ENCODE measurements around the gene CCDC8.
"Not testable (repeated sequence)": the region's sequence is repeated elsewhere in the genome, so short reads cannot be mapped to it uniquely, and the experiment has no call there.

CCDC8 gene

DNA sequence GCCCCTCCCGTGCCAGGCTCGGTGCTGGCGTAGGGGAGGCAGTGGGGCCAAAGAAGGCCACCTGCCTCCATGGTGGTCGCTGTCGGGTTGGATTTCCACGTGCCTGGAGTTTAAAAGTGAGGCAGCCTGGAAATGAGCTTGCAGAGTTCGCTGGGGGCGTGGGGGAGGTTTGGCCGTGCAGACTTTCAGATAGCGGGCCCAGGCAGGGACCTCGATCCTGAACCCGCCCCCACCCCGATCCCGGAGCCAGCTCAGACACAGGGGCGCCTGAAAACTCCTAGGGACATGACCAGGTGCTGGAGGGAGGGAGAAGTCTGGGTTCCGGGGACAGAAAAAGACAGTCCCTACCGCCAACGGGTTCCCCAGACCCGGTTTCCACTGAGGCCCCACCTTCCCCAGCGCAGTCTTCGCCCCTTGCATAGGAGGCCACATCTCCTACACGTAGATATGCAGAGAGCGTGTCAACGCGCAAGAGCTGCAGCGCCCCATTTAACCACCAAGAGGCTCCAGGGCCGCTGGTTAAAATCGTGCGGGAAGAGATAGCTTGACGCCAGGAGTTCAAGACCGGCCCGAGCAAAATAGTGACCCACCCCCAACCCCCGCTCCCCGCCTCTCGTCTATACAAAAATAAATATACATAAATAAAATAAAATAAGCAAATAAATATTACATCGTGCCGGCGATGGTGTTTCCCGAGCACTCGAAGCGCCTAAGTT lies 8.5 kb downstream of the CCDC8 start:
- DNase-seq (ENCODE audit: low read depth, low spot score), result no peak

DNA sequence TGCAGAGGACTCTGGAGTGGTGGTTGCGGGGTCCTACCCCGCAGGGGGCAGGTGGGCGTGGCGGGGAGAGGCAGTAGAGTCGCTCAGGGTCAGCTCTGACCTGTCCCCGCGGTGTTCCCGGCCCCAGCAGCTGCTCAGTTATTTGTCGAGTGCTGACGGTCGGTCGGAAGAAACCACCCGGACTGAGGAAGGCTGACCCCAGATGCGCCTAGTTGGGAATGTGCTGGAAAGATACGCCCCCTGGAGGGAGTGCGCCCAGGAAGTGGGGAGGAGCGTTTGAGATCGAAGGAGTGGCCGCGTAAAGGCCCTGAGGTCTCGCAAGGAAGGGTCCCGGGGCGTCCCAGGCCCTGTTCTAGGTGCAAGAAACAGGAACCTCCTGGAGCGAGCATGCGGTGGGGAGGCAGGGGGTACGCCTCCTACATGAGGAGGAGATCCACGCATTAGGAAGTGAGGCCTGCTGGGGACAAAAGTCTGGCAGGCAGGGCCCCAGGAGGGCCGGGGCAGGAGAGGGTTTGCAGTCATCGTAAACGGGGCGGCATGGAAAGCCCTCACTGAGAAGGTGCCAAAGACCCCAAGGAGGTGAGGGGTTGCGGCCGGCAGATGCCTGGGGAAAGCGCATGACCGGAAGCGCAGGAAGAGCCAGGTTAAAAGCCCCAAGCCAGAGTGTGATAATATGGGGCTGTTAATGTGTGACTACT lies 9.2 kb downstream of the CCDC8 start:
- DNase-seq (ENCODE audit: low read depth, low spot score), result no peak

DNA sequence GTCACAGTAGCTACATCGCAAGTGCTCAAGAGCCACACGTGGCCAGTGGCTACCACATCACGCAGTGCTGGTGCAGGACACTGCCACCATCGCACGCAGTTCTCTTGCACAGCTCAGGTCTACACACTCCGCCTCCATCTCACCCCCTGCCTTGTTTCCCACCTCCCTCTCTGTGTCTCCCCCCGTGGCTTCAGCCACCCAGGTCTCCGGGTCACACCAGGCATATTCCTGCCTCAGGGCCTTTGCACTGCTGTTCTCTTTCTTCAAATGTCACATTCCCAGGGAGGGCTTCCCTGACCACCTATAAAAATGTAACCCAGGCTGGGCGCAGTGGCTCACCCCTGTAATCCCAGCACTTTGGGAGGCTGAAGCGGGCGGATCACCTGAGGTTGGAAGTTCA lies 10.6 kb downstream of the CCDC8 start:
- no peak for DNase-seq (ENCODE audit: low read depth, low spot score)

DNA sequence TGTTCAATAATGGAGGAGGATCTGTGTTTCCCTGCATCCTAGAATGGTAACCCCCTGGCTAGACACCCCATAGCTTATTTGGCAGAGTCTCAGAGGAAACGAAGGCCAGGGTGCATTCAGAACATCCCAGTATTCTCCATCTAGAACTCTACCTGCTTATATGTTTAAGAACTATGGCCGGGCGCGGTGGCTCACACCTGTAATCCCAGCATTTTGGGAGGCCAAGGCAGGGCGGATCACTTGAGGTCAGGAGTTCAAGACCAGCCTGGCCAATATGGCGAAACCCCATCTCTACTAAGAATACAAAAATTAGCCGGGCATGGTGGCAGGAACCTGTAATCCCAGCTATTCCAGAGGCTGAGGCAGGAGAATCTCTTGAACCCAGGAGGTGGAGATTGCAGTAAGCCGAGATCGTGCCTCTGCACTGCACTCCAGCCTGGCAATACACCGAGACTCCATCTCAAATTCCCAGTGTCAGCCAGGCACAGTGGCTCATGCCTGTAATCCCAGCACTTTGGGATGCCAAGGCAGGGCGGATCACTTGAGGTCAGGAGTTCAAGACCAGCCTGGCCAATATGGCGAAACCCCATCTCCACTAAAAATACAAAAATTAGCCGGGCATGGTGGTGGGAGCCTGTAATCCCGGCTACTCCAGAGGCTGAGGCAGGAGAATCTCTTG lies 15.4 kb downstream of the CCDC8 start:
- not testable (repeated sequence) for DNase-seq (ENCODE audit: low read depth, low spot score)

DNA sequence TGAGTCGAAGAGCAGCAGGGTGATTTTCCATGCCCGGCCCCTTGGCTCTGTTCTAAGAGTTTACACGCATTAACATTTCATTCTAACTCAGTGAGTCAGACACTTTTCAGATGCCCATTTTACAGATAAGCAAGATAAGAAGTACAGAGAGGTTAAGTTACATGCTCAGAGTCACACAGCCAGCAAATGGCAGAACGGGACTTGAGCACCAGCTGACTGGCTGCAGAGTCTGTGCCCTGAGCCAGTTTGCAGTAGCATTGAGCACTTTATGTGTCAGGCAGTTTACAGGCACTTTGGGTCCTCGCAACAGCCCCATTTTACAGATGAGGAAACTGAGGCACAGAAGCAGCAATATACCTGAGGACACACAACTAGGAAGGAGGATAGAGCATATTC lies 19.0 kb downstream of the CCDC8 start:
- no peak for DNase-seq (ENCODE audit: low read depth, low spot score)

DNA sequence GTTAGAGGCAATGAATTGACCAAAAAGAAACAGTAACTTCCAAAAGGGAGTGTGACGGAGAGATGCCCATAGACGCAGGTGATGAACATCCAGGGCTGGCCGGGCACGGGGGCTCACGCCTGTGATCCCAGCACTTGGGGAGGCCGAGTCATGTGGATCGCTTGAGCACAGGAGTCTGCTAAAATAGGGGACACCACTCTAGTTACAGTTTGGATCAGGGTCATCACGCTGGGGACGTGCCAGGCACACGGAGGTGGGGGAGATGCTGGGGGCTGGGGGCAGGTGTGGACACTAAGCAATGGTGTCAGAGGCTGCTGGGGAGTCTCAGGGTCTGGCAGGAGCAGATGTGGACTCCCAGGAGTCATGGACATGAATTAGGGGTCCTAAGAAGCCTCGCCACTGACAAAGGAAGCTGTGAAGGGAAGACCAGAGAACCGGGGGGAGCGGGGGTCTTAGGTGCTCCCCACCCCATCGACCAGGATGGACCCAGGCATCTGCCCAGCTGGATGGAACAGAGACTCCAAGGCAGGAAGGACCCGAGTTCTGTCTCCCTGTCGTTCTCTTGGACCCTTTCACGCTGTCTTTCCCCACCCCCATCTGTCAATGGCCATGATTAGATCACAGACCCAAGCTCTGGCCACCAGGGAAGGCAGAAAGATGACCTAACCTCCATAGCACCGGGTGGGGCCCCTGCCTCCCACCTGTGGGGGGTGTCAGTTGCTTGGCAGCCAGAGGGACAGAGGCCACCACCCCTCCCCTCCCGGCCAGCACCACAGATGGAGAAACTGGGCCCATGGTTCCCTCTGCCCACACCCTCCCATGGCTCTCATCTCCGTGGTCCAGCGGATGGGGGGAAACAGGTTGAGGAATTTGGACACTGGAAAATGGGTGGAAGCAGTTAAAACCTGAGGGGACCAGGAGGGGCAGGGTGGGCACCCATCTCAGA lies 19.6 kb downstream of the CCDC8 start:
- DNase-seq (ENCODE audit: low read depth, low spot score), result no peak

DNA sequence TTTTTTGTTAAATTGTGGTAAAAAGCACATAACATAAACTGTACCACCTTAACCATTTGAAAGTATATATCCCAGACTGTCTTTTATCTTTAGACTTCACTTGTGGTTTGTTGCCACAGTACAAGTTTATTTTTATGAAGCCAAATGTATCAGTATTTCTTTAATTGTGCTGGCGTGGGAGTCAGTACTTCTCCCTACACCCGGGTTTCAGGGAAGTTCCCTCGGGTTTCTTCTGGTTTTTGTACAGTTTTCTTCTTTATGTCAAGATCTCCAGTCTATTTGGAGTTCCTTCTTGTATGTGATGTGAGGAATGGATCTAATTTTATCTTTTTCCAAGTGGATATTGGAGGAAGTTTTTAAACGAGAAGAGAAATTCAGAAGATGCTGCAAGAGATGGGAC lies 20.5 kb downstream of the CCDC8 start:
- no peak for DNase-seq (ENCODE audit: low read depth, low spot score)

DNA sequence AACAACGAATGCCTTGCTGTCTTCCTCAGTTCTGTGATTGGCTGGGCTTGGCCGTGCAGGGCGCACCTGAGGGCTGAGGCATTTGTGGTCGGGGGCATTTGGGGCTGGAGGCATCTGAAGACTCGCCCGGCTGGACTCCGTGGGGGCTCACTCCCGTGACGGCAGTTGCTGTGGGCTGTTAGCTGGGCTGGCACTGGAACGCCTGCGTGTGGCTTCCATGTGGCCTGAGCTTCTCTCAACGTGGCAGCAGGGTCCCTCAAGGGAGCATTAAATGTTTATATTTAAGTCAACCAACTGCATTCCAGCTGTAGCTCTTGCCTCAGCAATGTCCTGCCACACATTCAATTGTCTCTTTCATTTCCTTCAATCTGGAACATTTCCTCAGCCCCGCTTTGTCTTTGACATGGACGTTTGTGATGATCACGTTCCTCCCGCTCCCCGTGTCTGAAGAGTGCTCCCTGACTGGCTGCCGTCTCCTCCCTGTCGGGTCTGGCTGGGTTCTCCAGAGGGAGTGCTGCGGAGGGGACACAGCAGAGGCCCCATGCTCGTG lies 21.0 kb downstream of the CCDC8 start:
- no peak for DNase-seq (ENCODE audit: low read depth, low spot score)

DNA sequence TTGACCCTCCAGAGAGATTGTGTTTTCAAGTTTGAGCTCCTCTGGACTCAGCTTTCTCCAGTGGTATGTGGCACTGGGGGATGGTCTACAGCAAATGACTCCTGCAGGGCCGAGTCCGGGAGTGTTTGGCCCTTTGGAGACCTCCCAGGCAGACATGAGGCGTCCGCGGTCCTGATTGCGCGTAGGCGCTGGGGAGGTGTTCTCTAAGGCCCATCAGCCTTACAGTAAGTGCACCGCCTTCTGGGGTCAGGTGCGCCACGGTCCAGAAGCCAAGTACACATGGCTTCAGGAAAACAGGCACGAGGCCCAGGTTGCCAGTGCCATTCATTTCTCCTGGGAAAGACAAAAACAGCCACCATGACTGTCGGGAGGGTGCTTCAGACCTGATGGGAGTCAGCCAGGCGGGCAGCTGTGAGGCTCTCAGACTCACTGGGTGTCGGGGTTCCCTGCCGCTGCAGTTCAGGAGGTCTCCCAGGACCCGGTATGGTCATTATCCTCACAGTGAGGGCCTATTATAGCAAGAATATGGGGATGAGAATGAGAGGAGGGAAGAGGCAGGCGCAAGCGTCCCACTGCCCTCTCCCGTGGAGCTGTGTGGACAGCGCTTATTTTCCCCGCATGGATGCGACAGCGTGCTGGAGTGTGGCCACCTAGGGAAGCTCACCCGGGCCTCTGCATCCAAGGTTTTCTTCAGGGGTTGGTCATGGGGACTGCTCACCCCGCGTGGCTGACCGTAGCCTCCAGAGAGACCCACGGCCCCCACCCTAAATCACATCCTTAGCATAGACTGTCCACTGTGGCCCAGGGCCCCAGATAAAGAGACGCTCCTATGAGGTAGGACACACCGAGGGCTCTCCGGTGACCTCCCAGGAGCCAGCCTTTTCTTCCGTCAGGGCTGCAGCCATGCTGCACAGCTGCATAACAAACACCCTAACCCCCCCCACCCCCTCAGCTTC lies 21.8 kb downstream of the CCDC8 start:
- no peak for DNase-seq (ENCODE audit: low read depth, low spot score)

DNA sequence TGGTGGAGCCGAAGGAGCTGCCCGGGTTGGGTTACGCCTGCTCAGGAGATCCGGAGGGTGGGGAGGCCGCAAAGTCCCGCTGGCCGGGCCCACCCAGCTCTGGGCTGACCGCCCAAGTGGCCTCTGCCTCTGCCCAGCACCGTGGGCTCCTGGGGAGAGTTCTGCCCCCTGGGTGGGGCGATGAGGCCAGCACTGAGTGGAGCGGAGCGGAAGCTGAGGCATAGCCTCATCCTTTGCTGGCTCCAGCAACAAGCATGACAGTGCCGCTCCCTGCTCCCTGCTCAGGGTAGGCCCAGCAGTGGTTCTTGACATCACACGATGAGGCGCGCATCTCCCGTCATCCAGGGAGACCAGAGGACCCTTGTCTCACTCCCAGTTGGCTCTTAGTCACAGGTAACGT lies 22.5 kb downstream of the CCDC8 start:
- no peak for DNase-seq (ENCODE audit: low read depth, low spot score)

DNA sequence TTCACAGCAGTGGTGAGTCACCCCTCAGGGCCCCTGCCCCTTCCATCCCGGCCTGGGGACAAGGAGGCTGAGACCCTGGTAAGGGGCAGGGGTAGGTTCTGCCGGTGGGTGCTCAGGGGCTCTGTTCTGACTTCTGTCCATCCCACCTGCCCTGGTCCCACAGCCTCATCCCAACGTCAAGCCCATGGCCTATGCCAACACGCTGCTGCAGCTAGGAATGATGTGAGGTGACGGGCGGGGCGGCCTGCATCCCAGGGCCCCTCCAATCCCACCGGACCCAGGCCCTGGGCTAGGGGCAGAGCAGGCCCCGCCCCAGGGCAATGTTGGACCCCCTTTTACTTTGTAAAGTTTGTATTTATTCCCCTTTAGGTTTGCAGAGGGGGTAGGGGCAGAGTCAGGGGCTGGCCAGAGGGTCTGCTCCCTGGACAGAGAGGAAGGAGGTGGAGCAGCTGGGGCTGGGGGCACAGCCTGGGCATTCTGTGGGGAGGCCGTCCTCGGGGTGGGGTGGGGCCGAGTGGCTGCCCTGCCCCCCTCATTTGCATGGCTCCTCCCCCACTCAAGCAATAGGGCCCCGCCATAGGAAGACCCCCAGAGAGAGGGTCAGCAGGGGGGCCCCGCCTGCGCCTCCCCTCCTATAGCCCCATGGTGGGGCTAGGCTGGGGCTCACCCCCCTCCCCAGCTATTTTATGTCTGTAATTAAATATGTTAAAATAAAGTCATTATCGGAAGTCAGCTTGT lies 23.1 kb downstream of the CCDC8 start:
- no peak for DNase-seq (ENCODE audit: low read depth, low spot score)

DNA sequence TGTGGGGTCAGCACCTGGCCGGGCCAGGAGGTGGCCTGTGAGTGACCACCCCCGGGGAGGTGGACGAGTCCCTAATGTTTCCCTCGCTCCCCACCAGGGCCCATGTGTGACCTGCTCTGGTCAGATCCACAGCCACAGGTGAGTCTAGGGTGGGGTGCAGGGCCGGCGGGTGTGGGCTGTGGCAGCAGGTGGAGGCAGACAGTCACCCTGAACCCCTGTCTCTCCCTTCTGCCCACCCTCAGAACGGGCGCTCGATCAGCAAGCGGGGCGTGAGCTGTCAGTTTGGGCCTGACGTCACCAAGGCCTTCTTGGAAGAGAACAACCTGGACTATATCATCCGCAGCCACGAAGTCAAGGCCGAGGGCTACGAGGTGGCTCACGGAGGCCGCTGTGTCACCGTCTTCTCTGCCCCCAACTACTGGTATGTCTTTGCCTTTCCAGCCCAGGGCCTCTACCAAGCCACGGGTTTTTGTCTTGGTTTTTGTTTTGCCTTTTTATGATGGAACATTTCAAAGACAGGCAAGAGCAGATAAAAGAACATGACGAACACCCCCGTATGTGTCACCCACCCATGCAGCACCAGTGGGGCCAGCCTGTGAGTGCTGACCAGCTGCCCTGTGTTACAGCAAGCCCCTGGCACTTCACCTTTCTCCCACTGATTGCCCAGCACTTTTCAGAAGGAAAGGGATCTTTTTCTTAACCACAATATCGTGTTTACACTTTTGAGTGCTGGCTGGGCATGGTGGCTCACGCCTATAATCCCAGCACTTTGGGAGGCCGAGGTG lies 24.9 kb downstream of the CCDC8 start:
- no peak for DNase-seq (ENCODE audit: low read depth, low spot score)

DNA sequence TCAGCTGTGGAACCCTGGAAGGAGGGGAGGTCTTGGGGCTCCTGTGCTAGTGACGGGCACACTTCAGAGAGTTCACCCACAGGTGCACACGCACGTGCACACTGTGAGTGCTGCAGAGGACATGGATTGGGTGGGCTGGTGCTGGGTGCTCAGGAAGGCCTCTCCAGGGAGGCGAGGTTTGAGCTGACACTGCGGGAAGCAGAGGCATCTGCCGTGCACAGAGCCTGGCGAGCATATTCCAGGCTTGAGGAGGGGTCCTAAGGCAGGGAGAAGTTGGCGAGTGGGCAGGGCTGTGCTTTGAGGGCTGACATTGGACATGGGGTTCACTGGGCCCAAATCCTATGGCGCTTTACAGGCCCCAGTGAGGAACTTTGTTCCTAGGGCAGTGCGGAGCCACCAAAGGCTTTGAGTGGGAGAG lies 25.6 kb downstream of the CCDC8 start:
- DNase-seq (ENCODE audit: low read depth, low spot score), result no peak

DNA sequence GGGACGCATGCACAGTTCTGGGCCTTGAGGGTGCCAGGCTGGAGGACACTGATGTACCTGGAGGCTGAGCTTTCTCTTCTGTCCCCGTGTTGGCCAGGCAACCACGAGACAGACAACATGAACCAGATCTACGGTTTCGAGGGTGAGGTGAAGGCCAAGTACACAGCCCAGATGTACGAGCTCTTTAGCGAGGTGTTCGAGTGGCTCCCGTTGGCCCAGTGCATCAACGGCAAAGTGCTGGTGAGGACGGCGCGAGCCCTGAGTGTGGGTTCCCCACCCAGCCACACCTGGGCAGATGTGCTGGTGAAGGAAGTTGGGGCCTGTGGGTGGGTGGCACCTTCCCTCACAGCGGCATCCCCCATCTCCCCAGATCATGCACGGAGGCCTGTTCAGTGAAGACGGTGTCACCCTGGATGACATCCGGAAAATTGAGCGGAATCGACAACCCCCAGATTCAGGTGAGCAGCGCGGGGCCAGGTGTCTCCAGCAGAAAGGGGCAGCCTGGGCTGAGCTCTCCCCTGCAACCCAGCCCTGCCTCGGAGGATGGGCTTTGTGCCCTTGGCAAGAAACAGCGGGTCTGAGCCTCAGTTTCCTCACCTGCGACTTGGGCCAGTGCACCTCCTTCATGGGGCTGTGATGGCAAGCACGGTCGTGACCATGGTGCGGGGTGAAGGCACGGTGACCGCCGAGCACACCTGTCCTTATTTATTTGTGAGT lies 26.2 kb downstream of the CCDC8 start:
- DNase-seq (ENCODE audit: low read depth, low spot score), result no peak

DNA sequence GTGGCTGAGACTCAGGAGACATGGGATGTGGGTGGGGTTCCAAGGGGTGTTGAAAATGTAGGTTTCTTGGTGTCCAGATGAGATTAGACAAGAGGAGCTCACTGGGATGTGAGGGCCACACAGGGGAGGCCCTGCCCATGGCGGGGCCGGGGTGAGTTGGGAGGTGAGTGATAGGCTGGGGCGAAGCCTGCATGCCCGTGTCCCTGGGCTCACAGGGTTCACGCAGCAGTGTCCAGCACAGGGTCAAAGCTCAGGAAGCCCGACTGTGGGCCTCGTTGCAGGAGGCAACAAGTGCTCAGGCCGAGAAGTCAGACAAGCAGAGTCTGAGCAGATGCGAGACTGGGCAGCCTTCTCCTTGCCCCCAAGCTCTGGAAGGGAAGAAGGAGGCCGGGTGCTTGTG lies 27.2 kb downstream of the CCDC8 start:
- DNase-seq (ENCODE audit: low read depth, low spot score), result no peak

DNA sequence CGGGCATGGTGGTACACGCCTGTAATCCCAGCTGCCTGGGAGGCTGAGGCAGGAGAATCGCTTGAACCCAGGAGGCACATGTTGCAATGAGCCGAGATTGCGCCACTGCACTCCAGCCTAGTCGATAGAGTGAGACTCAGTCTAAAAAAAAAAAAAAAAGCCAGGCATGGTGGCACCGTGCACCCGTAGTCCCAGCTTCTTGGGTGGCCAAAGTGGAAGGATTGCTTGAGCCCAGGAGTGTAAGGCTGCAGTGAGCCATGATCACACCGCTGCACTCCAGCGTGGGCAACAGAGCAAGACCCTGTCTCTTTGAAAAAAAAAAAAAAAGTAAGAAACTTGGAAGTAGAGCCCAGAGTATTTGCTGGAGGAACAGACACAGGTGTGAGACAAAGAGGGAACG lies 27.7 kb downstream of the CCDC8 start:
- no peak for DNase-seq (ENCODE audit: low read depth, low spot score)

DNA sequence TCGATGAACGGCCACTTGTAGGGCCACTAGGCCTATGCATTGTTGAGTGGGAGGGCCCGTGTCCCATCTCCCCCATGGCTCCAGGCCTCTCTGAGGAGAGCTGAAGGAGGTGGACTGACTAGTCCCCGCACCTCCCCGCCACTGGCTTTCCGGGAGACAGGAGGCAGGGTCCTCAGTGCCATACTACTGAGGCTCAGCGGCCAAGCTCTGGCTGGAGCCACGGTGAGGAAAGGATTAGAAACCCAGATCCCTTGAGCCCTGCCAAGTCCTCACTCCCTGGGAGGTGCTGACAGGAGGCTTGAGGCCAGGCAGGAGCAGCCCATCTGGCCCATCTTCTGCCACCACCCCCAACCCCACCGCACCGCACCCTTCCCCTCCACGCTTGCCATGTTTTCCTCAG lies 29.0 kb downstream of the CCDC8 start:
- DNase-seq (ENCODE audit: low read depth, low spot score), result no peak

DNA sequence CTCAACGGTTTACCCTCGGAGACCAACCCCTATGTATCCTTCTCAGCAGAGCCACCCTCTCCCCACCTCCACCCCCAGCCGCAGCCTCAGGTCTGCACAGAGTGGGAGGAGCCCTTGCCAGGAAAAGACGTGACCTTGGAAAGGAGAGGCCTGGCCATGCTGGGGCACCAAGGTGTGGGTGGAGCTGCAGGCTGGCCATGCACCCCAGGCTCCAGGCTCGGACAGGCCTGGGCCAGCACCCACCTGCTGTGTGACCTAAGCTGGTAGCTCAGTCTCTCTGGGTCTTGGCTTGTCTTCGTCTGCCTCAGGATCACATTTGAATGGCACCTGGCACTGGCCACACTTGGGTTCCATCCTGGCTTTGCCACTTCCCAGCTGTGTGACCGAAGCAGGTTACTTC lies 29.5 kb downstream of the CCDC8 start:
- DNase-seq (ENCODE audit: low read depth, low spot score), result no peak

Data from iPS DF 19.7 (cell line).